Adrenal gland (tissue), 12 donors: Measurements from ENCODE around the gene PJA2. TPM values are rescaled to one million over a fixed set of nuclear protein-coding genes. Genes with fewer than 3 reads are reported as not detected.

ENCODE experiments used
- DNase-seq, 7 donors: peaks; one replicate each; pipeline ENCODE4 v3.0.0-alpha.2; 2019 to 2020
- H3K27ac ChIP-seq, 5 donors: fragments of 200-600 bp; sonication (generic) in 4 of 5; 1 replicate in 3 of 5; 2 replicates in 2 of 5; pipeline versions ENCODE4 v1.5.1 to v1.8.0; 2016 to 2020; ENCODE audit warnings: mild to moderate bottlenecking in 1 of 5
- H3K27me3 ChIP-seq: fragments of 200-600 bp; 2 replicates; pipeline ENCODE4 v1.8.0; 2021
- H3K36me3 ChIP-seq, 2 donors: fragments of 200-600 bp; replicated peaks in 1 of 2; 1 replicate in 1 of 2; 2 replicates in 1 of 2; pipeline versions ENCODE4 v1.5.1 to v1.8.0; 2018 to 2022
- H3K4me1 ChIP-seq, 2 donors: fragments of 200-600 bp; replicated peaks in 1 of 2; 1 replicate in 1 of 2; 2 replicates in 1 of 2; pipeline versions ENCODE4 v1.5.1 to v1.8.0; 2018 to 2021
- H3K4me3 ChIP-seq, 4 donors: fragments of 200-600 bp; sonication (generic) in 3 of 4; one replicate each; pipeline ENCODE4 v1.5.1; 2016 to 2018
- H3K9me3 ChIP-seq, 3 donors: fragments of 200-600 bp; sonication (generic) in 1 of 3; replicated peaks in 1 of 3; 1 replicate in 2 of 3; 2 replicates in 1 of 3; pipeline versions ENCODE4 v1.5.1 to v1.8.0; 2016 to 2021
- POLR2A ChIP-seq, 2 donors: fragments of 450-650 bp; IDR thresholded peaks; one replicate each; pipeline ENCODE4 v1.6.1; 2017; ENCODE audit warnings: antibody characterized with exemption in 2 of 2, mild to moderate bottlenecking in 2 of 2, moderate library complexity in 1 of 2
- WGBS, 4 donors: extraction: QIAGEN DNeasy Blood & Tissue Kit in 2 of 4; methylation state at CpG; one replicate each; pipeline versions ENCODE4 v1.1.5 to v1.1.7; 2013 to 2017; 5-methylcytosine and 5-hydroxymethylcytosine counted together
- intact Hi-C, 2 donors: fragments of 100-400 bp; cut with DNase I; formaldehyde crosslinking; loops; one replicate each; pipeline versions ENCODE4 v1.14.1 to v1.15.0; 2022 to 2023
- polyA plus RNA-seq, 3 donors: library from polyadenylated mRNA; stranded (reverse); fragments of 200-250 nt in 2 of 3; fragments of 350-450 nt in 1 of 3; fragmentation: Illumina TruSeq in 1 of 3; extraction: RNeasy Lipid Tissue Mini Kit (QIAGEN cat#74804) in 1 of 3; gene quantifications; one replicate each; pipeline ENCODE4 v1.2.3, GENCODE V29; 2013 to 2014
- total RNA-seq, 9 donors: library from RNA; depleted of rRNA in 4 of 9; stranded (reverse); fragments of >200 nt in 4 of 9; fragments of 120-200 nt in 1 of 9; fragmentation: NEBNext Ultra II Directional in 1 of 9; extraction: Animal tissue kit (Norgen Biotek cat#: 25700) in 1 of 9; gene quantifications; one replicate each; pipeline versions ENCODE4 v1.1.0 to v1.2.4, GENCODE V29; 2013 to 2023
- TF ChIP-seq, protein P1 (sequence below), 6 experiments: fragments of 450-650 bp in 4 of 6; fragments of 200-600 bp in 2 of 6; sonication (generic) in 1 of 6; IDR thresholded peaks; 1 replicate in 5 of 6; 2 replicates in 1 of 6; pipeline versions ENCODE4 v1.5.1 to v1.8.0; 2016 to 2021; ENCODE audit warnings: antibody characterized with exemption in 6 of 6, mild to moderate bottlenecking in 2 of 6, moderate library complexity in 1 of 6
- donor health status: healthy with polysubstance abuse.
- donor health status: Bipolar disorder and iron deficiency.
- donor health status: DM: yes; HTN: yes; CAD: no.
- donor health status: DM: no; HTN: no; CAD: no.
- donor health status: DM: no; HTN: no; CAD: no.
- donor health status: DM: yes; HTN: yes; CAD: no.

PJA2 gene
- total and polyA plus RNA-seq, 12 donors: 16.7 to 134 (median 89.1) TPM

DNA sequence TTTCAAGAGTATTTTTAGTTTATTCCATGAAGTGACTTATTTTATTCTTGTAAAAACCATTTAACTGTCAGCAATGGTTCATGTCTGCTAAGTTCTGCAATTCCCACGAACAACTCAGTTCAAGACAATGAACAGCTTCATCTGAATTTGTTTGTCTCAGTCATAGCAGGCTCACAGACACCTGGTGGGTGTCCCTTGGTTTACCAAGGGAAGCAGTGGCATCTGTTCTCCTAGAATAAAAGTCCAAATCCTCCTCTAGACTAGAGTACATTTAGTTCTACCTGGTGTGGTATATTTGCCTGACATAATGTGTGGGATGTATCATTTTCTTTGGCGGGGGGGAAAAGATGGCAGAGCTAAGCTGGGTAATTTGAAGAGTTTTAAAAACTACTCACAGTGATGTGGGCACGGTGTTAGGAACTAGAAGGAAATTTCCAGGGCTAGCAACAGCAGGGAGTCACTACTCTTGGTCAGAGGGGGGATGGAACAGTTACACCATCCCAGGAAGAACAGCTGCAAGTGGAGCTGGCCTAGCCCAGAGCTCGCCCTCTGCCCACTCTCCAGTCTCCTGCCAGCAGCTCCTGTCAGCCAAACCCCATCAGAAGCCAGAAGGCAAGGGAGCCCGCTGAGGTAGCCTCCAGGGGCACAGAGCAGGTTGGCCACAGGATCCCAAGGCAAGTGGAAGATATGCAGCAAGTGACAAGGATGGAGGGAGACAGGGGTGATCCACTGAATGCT is 100.3 kb downstream of the PJA2 start:
- H3K4me3 ChIP-seq: no peak overlapping the region
- intact Hi-C loops: no loop called here
- 86 to 89% (median 88%) methylated on average over 4 to 5 of the region's 5 CpGs for WGBS, 4 donors
- no peaks in the 10 kb centered on the region for H3K9me3 ChIP-seq
- no peak overlapping the region for H3K27ac ChIP-seq
- no peaks in the 10 kb centered on the region for H3K27me3 ChIP-seq
- H3K4me1 ChIP-seq: no peaks in the 10 kb centered on the region
- H3K36me3 ChIP-seq: no peaks in the 10 kb centered on the region
- TF ChIP-seq, protein P1, sequence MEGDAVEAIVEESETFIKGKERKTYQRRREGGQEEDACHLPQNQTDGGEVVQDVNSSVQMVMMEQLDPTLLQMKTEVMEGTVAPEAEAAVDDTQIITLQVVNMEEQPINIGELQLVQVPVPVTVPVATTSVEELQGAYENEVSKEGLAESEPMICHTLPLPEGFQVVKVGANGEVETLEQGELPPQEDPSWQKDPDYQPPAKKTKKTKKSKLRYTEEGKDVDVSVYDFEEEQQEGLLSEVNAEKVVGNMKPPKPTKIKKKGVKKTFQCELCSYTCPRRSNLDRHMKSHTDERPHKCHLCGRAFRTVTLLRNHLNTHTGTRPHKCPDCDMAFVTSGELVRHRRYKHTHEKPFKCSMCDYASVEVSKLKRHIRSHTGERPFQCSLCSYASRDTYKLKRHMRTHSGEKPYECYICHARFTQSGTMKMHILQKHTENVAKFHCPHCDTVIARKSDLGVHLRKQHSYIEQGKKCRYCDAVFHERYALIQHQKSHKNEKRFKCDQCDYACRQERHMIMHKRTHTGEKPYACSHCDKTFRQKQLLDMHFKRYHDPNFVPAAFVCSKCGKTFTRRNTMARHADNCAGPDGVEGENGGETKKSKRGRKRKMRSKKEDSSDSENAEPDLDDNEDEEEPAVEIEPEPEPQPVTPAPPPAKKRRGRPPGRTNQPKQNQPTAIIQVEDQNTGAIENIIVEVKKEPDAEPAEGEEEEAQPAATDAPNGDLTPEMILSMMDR (IDR thresholded peaks at IDR 0.05): no peak
- TF ChIP-seq POLR2A (IDR thresholded peaks at IDR 0.05): no peak
- no peak for DNase-seq

DNA sequence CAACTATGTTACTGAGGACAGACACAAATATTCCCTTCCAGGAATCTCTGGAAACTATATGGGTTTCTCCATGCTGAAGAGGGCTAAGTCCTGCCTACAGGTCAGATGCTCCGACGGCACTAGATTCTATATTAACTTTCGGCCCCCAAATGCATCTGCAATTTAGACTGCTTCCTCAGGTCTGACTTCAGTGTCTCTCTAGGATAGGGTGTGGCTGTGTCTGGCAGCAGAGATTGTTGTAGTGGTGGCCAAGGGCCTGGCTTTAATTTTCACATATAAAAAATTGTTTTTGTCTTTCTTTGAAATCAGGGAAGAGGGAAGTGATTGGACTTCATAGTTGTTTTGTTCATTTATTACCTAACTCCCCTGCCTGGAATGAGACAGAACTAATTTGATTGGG is 101.8 kb downstream of the PJA2 start:
- no peak for DNase-seq
- 83 to 97% (median 92%) methylated on average over 3 of the region's 3 CpGs for WGBS, 4 donors
- intact Hi-C loops: no loop called here

DNA sequence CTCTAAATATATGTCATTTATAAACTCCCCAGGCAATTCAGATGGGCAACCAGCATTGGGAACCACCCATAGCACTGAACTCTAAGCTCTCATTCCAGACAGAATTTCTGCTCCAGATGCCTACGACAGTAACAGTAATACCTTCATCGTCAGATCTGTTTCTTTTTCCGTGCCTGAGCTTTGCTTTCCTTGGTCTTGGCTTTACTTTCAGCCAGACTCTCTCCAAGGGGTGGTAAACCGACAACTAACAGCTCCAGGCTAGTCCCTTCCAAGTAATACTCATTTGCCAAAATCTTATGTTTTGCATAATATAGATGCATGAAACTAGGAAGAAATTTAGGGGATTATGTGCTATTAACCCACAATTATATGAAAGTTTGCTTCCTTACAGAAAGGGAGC is 102.3 kb downstream of the PJA2 start:
- DNase-seq: no peak
- no peaks in the 10 kb centered on the region for H3K36me3 ChIP-seq
- no peaks in the 10 kb centered on the region for H3K27me3 ChIP-seq
- 82 to 91% (median 89%) methylated on average over 4 of the region's 4 CpGs for WGBS, 4 donors
- intact Hi-C loops: no loop called here
- H3K4me3 ChIP-seq: no peak overlapping the region
- no peak overlapping the region for H3K27ac ChIP-seq
- TF ChIP-seq, protein P1 (IDR thresholded peaks at IDR 0.05): no peak
- TF ChIP-seq POLR2A (IDR thresholded peaks at IDR 0.05): no peak
- H3K9me3 ChIP-seq: no peaks in the 10 kb centered on the region
- H3K4me1 ChIP-seq: no peaks in the 10 kb centered on the region

More for the DNA sequence above, 101.8 kb downstream of the PJA2 start:
- TF ChIP-seq, protein P1 (IDR thresholded peaks at IDR 0.05): no peak
- no peak for TF ChIP-seq POLR2A (IDR thresholded peaks at IDR 0.05)
- H3K4me3 ChIP-seq: no peak overlapping the region
- no peaks in the 10 kb centered on the region for H3K4me1 ChIP-seq
- H3K27me3 ChIP-seq: no peaks in the 10 kb centered on the region
- H3K9me3 ChIP-seq: no peaks in the 10 kb centered on the region
- H3K27ac ChIP-seq: no peak overlapping the region
- H3K36me3 ChIP-seq: no peaks in the 10 kb centered on the region

DNA sequence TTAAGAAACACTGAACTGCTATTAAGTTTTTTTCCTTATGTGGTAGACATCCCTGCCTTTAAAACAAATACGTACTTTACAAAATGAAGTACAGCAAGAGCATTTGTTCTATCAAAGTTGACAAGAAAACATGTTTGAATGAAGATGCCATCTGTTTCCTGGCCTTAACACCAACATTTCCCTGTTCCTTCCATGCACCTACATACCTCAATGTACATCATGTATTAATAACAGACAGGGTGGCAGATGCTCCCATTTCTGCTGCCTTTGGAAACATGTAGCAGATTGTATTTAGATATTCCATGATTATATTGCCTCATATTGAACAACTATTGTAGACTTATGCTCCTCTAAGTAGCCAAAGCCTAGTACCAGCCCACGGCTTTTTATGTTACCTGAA is 104.4 kb downstream of the PJA2 start:
- no peaks in the 10 kb centered on the region for H3K4me1 ChIP-seq
- H3K4me3 ChIP-seq: no peak overlapping the region
- intact Hi-C loops: no loop called here
- H3K36me3 ChIP-seq: no peaks in the 10 kb centered on the region
- H3K9me3 ChIP-seq: no peaks in the 10 kb centered on the region
- TF ChIP-seq, protein P1 (IDR thresholded peaks at IDR 0.05): no peak
- no peak for TF ChIP-seq POLR2A (IDR thresholded peaks at IDR 0.05)
- no peak overlapping the region for H3K27ac ChIP-seq
- DNase-seq: no peak
- no peaks in the 10 kb centered on the region for H3K27me3 ChIP-seq
- WGBS, 4 donors: 87 to 94% (median 93%) methylated on average over 2 of the region's 2 CpGs
